H1 (cell line): ENCODE data around the gene CNST.
A peak's percentile ranks its signal among the peaks of the same experiment; 100 is the strongest.
"Not testable (repeated sequence)": the region's sequence is repeated elsewhere in the genome, so short reads cannot be mapped to it uniquely, and the experiment has no call there.

Source experiments
- BCL11A ChIP-seq, 2 experiments: IDR thresholded peaks; one replicate each; pipeline ENCODE4 v1.6.1; 2011; ENCODE audit warnings: low read depth in 2 of 2, low read length in 2 of 2, mild to moderate bottlenecking in 2 of 2
- EGR1 ChIP-seq: IDR thresholded peaks from 2 replicates; pipeline ENCODE4 v1.6.1; 2011; ENCODE audit warnings: low read depth, low read length, borderline replicate concordance
- EP300 ChIP-seq, 2 experiments: IDR thresholded peaks; 1 replicate in 1 of 2; 2 replicates in 1 of 2; pipeline ENCODE4 v1.6.1; 2011 to 2012; ENCODE audit warnings: low read depth in 2 of 2, low read length in 2 of 2, mild to moderate bottlenecking in 2 of 2, borderline replicate concordance in 1 of 2, inconsistent platforms in 1 of 2, moderate library complexity in 1 of 2
- EZH2 ChIP-seq: fragments of 200-600 bp; sonication (generic); IDR thresholded peaks from 2 replicates; pipeline ENCODE4 v1.7.1; 2012; ENCODE audit warnings: low read depth, mild to moderate bottlenecking, moderate library complexity, low read length, inconsistent platforms; ENCODE audit not compliant: severe bottlenecking
- GABPA ChIP-seq: IDR thresholded peaks from 2 replicates; pipeline ENCODE4 v1.6.1; 2011; ENCODE audit warnings: mild to moderate bottlenecking, low read length, moderate library complexity, borderline replicate concordance; ENCODE audit not compliant: insufficient read depth
- MAFK ChIP-seq: IDR thresholded peaks from 2 replicates; pipeline ENCODE4 v1.6.1; 2012; ENCODE audit warnings: low read depth, mild to moderate bottlenecking, improper control_type of control experiment, low read length
- POLR2AphosphoS5 ChIP-seq: IDR thresholded peaks from 2 replicates; pipeline ENCODE4 v1.6.1; 2011; ENCODE audit warnings: low read depth, low read length
- RFX5 ChIP-seq: IDR thresholded peaks from 2 replicates; pipeline ENCODE4 v1.6.1; 2011; ENCODE audit warnings: low read depth, low read length, improper control_type of control experiment, borderline replicate concordance
- ZNF274 ChIP-seq: IDR thresholded peaks from 2 replicates; pipeline ENCODE4 v1.7.0; 2012; ENCODE audit warnings: low read length, borderline replicate concordance; ENCODE audit errors: extremely low read depth
- TF ChIP-seq, protein P1 (sequence below), 3 experiments: IDR thresholded peaks; 1 replicate in 2 of 3; 2 replicates in 1 of 3; pipeline versions ENCODE4 v1.5.1 to v1.6.1; 2011; ENCODE audit warnings: low read length in 3 of 3, mild to moderate bottlenecking in 3 of 3, inconsistent platforms in 2 of 3, low read depth in 1 of 3, moderate library complexity in 1 of 3; ENCODE audit not compliant: insufficient read depth in 1 of 3; ENCODE audit errors: control extremely low read depth in 1 of 3

- not testable (repeated sequence) for TF ChIP-seq POLR2AphosphoS5; EZH2; RFX5; EGR1; BCL11A (IDR thresholded peaks at IDR 0.05; ENCODE audit: low read depth in 2 of 2, low read length in 2 of 2); MAFK; ZNF274; GABPA
- TF ChIP-seq, protein P1, sequence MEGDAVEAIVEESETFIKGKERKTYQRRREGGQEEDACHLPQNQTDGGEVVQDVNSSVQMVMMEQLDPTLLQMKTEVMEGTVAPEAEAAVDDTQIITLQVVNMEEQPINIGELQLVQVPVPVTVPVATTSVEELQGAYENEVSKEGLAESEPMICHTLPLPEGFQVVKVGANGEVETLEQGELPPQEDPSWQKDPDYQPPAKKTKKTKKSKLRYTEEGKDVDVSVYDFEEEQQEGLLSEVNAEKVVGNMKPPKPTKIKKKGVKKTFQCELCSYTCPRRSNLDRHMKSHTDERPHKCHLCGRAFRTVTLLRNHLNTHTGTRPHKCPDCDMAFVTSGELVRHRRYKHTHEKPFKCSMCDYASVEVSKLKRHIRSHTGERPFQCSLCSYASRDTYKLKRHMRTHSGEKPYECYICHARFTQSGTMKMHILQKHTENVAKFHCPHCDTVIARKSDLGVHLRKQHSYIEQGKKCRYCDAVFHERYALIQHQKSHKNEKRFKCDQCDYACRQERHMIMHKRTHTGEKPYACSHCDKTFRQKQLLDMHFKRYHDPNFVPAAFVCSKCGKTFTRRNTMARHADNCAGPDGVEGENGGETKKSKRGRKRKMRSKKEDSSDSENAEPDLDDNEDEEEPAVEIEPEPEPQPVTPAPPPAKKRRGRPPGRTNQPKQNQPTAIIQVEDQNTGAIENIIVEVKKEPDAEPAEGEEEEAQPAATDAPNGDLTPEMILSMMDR (IDR thresholded peaks at IDR 0.05; ENCODE audit: control extremely low read depth in 1 of 3, insufficient read depth in 1 of 3, low read depth in 1 of 3, low read length in 3 of 3) = not testable (repeated sequence)
- peak in 1 of 2 experiments; percentile 69; a peak in 1 of 3 replicates for TF ChIP-seq EP300 (IDR thresholded peaks at IDR 0.05; ENCODE audit: borderline replicate concordance in 1 of 2, low read depth in 2 of 2, low read length in 2 of 2)
These were observed 128.1 kb downstream of the CNST start for GRCh38 chr1:246694213-246694895.
